ENCODE measurements around the gene HEY2.
"Not testable (repeated sequence)": the region's sequence is repeated elsewhere in the genome, so short reads cannot be mapped to it uniquely, and the experiment has no call there.

The HEY2 gene

GRCh38 chr6:125773387-125774341, 24.2 kb downstream of the HEY2 start:
- DNase-seq, result no peak

- not testable (repeated sequence) for DNase-seq
Measured at GRCh38 chr6:125776107-125776826, 26.8 kb downstream of the HEY2 start.

- DNase-seq, result peak; percentile 80
Measured at GRCh38 chr6:125779924-125780539, 30.6 kb downstream of the HEY2 start.

- DNase-seq, result peak; percentile 64
Measured at GRCh38 chr6:125780540-125781313, 31.3 kb downstream of the HEY2 start.

GRCh38 chr6:125781314-125781868, 32.0 kb downstream of the HEY2 start:
- peak; percentile 71 for DNase-seq

GRCh38 chr6:125784365-125784764, 34.9 kb downstream of the HEY2 start:
- DNase-seq, result no peak

- DNase-seq, result no peak
Measured at GRCh38 chr6:125787791-125788190, 38.4 kb downstream of the HEY2 start.

- DNase-seq, result peak; percentile 49
Measured at GRCh38 chr6:125789167-125789566, 39.7 kb downstream of the HEY2 start.

GRCh38 chr6:125789576-125790357, 40.3 kb downstream of the HEY2 start:
- DNase-seq, result peak; percentile 44

GRCh38 chr6:125790358-125791150, 41.1 kb downstream of the HEY2 start, which contains the start of gene NCOA7:
NCOA7 (plus strand) TSS chr6:125790960; CDS start chr6:125815355, 24,395 bp downstream.
- DNase-seq, result peak; percentile 85

GRCh38 chr6:125791151-125791819, 41.9 kb downstream of the HEY2 start:
- DNase-seq, result peak; percentile 55

- no peak for DNase-seq
Measured at GRCh38 chr6:125791820-125792165, 42.4 kb downstream of the HEY2 start.

- DNase-seq, result no peak
Measured at GRCh38 chr6:125792172-125792571, 42.7 kb downstream of the HEY2 start.

GRCh38 chr6:125792680-125793079, 43.2 kb downstream of the HEY2 start:
- no peak for DNase-seq

- no peak for DNase-seq
Measured at GRCh38 chr6:125793280-125793679, 43.8 kb downstream of the HEY2 start.

GRCh38 chr6:125793863-125794262, 44.4 kb downstream of the HEY2 start:
- DNase-seq, result no peak

- DNase-seq, result no peak
Measured at GRCh38 chr6:125794342-125795137, 45.1 kb downstream of the HEY2 start.

GRCh38 chr6:125795301-125795700, 45.9 kb downstream of the HEY2 start:
- no peak for DNase-seq

Measured in CD4-positive, alpha-beta T cell treated with Interleukin-6 for 4 hours (primary cell).